Measurements from ENCODE around the gene RNF144A. TPM values are rescaled to one million over a fixed set of nuclear protein-coding genes. Genes with fewer than 3 reads are reported as not detected.
"Not testable (repeated sequence)": the region's sequence is repeated elsewhere in the genome, so short reads cannot be mapped to it uniquely, and the experiment has no call there.

RNF144A gene
- total RNA-seq, 6 experiments from 2014 or later: 1.2 to 3.2 (median 2.0) TPM

GRCh38 chr2:6933911-6934310 lies 16.7 kb downstream of the RNF144A start:
- Histone ChIP-seq H3K27me3 (no peaks in the 10 kb centered on the region), H3K27ac (no peak overlapping the region), H3K4me3 (no peak overlapping the region), H3K36me3 (no peaks in the 10 kb centered on the region), H3K4me1 (no peaks in the 10 kb centered on the region), H3K9me3 (no peaks in the 10 kb centered on the region)
- 51% methylated on average over 3 of the region's 3 CpGs for WGBS (ENCODE audit: insufficient coverage, low coverage, low lambda C conversion rate, missing lambda C conversion rate)
- intact Hi-C loops (cut with DNase I): no loop called here
- no peak for TF ChIP-seq CTCF (IDR thresholded peaks at IDR 0.05)
- TF ChIP-seq POLR2A (IDR thresholded peaks at IDR 0.05): no peak
- no peak for ATAC-seq
- DNase-seq: no peak

DNA sequence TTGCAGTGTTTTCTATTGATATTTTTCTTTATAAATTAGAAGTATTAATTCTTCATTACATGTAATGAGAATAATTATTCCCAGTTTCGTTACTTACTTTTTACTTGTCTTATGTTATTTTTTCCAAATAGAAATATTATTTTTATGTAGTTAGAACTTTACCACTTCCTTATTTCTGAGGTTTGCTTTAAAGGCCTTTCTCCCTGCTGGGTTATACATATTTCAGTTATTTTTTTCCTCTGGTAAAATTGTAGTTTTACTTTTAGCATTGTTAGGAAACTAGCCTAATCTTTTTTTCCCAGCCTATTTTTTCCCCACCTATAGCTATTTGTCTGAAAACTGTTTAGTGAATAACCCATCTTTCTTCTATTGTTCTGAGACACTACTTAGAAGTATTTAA lies 17.1 kb downstream of the RNF144A start:
- 48% methylated on average over 1 of the region's 1 CpG for WGBS (ENCODE audit: insufficient coverage, low coverage, low lambda C conversion rate, missing lambda C conversion rate)
- intact Hi-C loops (cut with DNase I): no loop called here

DNA sequence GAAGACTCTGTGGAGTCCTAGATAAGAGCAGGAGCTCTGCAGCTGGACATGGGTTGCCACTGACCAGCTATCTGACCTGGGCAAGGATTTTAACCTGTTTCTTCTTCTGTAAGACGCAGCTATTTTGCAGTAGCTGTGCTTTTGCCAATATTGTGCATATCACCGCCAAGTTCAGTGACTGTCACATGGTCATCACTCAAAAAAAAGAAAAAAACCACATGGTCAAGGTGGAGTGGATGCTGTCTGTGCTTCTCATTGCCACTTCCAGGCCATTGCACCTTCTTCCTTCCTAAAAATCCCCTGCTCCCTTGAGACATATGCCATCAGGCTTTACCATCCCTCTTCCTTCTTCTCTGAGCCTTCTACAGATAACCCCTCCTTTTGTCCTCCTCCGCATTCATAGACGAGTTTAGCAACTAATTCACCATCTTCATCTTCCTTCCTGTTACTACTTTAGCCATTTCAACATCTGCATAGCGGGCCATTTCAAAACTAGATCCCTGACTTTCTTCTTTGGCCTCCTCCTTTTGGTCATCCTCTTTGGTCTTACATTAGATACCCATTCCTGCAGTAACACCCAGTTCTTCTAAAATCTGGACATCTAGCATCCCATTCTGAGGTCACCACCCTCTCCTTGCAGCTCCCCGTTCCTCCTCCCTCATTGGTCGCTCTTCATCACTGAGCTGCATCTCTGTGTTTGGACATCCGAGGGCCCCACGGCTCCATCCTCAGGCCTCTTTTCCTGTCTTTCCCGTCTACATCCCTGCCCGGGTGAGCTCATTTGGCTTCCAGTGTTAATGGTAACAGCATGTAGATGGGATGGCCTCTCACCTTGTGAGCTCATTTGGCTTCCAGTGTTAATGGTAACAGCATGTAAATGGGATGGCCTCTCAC lies 17.8 kb downstream of the RNF144A start:
- no peaks in the 10 kb centered on the region for H3K36me3 ChIP-seq
- H3K4me3 ChIP-seq: no peak overlapping the region
- intact Hi-C loops (cut with DNase I): no loop called here
- DNase-seq: no peak
- no peaks in the 10 kb centered on the region for H3K9me3 ChIP-seq
- WGBS (ENCODE audit: insufficient coverage, low coverage, low lambda C conversion rate, missing lambda C conversion rate): 70% methylated on average over 11 of the region's 11 CpGs
- no peaks in the 10 kb centered on the region for H3K27me3 ChIP-seq
- H3K4me1 ChIP-seq: no peaks in the 10 kb centered on the region
- no peak overlapping the region for H3K27ac ChIP-seq
- no peak for TF ChIP-seq CTCF (IDR thresholded peaks at IDR 0.05)
- no peak for TF ChIP-seq POLR2A (IDR thresholded peaks at IDR 0.05)
- no peak for ATAC-seq

More for the DNA sequence above, 17.1 kb downstream of the RNF144A start:
- no peak for ATAC-seq
- H3K36me3 ChIP-seq: no peaks in the 10 kb centered on the region
- H3K27ac ChIP-seq: no peak overlapping the region
- H3K4me1 ChIP-seq: no peaks in the 10 kb centered on the region
- DNase-seq: no peak
- no peaks in the 10 kb centered on the region for H3K27me3 ChIP-seq
- H3K4me3 ChIP-seq: no peak overlapping the region
- TF ChIP-seq POLR2A (IDR thresholded peaks at IDR 0.05) (no peak), CTCF (IDR thresholded peaks at IDR 0.05) (no peak)
- no peaks in the 10 kb centered on the region for H3K9me3 ChIP-seq

DNA sequence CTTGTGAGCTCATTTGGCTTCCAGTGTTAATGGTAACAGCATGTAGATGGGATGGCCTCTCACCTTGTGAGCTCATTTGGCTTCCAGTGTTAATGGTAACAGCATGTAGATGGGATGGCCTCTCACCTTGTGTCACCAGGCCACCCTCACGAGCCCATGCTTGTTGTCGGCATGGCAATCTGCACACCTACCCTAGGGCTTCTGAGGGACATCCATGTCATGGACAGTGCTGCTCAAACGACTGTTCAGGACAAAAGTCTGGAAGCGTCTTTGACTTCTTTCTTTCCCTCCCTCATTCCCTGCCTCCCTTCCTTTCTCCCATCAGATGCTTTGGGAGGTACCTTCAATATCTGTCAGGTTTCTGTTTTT lies 18.4 kb downstream of the RNF144A start:
- H3K27me3 ChIP-seq; H3K4me1 ChIP-seq; H3K27ac ChIP-seq; H3K4me3 ChIP-seq; DNase-seq; H3K9me3 ChIP-seq; ATAC-seq; intact Hi-C loops (cut with DNase I); H3K36me3 ChIP-seq: not testable (repeated sequence)
- 75% methylated on average over 2 of the region's 4 CpGs for WGBS (ENCODE audit: insufficient coverage, low coverage, low lambda C conversion rate, missing lambda C conversion rate)

DNA sequence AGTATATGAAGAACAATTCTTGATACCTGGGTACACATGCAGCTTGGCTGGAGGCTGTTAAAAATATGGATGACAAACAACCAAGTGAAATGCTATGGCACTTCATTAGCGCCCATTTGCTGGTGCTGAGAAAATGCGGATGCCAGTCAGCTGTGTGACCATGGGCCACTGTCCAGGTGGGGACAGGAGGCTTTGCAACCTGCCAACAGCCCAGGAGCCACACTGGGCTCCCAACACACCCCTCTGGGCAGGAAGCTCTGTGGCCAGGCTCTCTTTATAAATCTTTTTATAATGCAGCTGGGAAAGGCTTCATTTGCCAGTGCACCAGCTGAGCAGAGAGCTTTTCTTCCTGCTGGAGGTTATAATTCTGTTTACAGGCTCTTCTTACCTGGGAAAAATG lies 19.9 kb downstream of the RNF144A start:
- no peaks in the 10 kb centered on the region for H3K4me1 ChIP-seq

More for the DNA sequence above, 19.9 kb downstream of the RNF144A start:
- ATAC-seq (no peak), DNase-seq (no peak)
- intact Hi-C loops (cut with DNase I): no loop called here
- no peaks in the 10 kb centered on the region for H3K27me3 ChIP-seq
- TF ChIP-seq CTCF (IDR thresholded peaks at IDR 0.05) (no peak), POLR2A (IDR thresholded peaks at IDR 0.05) (no peak)
- 100% methylated on average over 2 of the region's 2 CpGs for WGBS (ENCODE audit: insufficient coverage, low coverage, low lambda C conversion rate, missing lambda C conversion rate)
- no peak overlapping the region for H3K4me3 ChIP-seq
- no peak overlapping the region for H3K27ac ChIP-seq
- H3K9me3 ChIP-seq: no peaks in the 10 kb centered on the region
- H3K36me3 ChIP-seq: no peaks in the 10 kb centered on the region

Data from right lobe of liver (tissue), 6 donors.